Activated naive CD8-positive, alpha-beta T cell treated with anti-CD3 and anti-CD28 coated beads, Interleukin-2, amount 50 U/mL, for 16 hours (primary cell): ENCODE data around the gene ANTXRL.
A peak's percentile ranks its signal among the peaks of the same experiment; 100 is the strongest.
"Not testable (repeated sequence)": the region's sequence is repeated elsewhere in the genome, so short reads cannot be mapped to it uniquely, and the experiment has no call there.

ENCODE experiments used
- DNase-seq: peaks from one replicate; pipeline ENCODE4 v3.0.0-alpha.2; 2020; ENCODE audit warnings: low read depth, low spot score

ANTXRL gene

GRCh38 chr10:46273506-46274477 lies 13.0 kb upstream of the ANTXRL start:
- no peak for DNase-seq

GRCh38 chr10:46277840-46278239 lies 9.0 kb upstream of the ANTXRL start:
- no peak for DNase-seq

DNA sequence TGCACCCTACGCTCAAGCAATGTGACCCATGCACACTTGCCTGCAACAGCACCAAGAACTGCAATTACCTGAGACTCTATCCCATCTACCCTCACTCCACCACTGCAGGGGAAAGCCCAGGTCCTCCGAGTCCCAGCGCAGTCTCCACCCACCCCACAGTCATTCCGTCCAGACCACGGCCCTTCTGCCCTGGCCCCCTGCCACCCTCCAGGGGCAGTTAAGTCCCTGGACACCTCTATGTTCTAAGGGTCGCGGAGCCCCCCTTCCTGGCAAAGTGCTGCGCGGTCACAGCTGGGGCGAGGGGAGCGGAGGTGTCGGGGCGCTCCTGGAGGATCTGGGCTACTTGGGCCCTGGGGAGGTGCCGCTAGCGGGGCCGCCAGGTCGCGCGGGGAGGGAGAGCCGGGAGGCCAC lies 4.4 kb upstream of the ANTXRL start:
- not testable (repeated sequence) for DNase-seq

GRCh38 chr10:46282842-46283574 lies 3.8 kb upstream of the ANTXRL start:
- no peak for DNase-seq

DNA sequence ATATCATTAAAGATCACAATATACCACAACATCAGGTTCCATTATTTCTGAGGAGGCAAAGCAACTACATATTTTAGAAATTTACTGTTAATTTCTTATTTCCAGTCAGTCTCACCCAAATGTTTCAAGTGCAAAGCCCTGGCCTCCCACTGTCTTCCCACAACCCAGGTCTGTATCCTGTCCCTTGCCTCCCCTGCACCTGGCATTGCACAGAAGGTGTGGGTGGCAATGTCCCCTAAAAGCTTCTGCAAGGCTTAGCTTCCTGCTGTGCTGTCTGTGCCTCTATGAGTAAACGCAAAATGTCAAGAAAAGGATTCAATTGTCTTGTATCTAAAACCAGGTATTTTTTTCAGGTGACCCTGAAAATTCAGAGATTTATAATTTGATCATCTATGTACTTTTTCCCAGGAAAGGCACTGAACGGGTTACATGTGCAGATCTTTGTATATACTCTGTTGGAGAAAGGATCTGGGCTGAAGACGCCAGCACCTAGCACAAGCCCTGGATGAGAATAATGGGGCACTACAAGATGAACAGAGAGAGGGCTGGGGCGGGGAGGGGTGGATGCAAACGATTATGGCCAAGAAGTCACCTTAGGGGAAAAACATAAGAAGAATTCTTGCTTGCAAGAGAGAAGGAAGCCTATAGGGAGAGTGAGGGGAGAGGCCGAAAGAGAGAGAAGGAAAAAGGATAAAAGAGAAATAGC lies 3.1 kb upstream of the ANTXRL start:
- no peak for DNase-seq

- peak; percentile 56 for DNase-seq
Measured at GRCh38 chr10:46284286-46285229, 2.2 kb upstream of the ANTXRL start.

DNA sequence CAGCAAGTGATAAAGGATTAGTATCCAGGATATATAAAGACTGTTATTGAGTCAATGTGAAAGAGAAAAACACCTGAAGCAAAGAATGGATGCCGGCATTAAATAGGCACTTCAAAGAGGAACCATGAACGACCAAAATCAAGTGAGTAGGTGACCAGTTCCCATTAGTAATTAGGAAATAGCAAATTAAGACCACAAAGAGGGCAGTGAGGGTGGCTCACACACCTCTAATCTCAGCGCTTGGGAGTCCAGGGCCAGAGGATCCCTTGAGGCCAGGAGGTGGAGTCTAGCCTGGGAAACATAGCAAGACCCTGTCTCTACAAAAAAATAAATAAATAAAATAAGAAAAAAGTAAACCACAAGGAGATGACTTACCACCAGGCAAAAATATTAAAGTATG lies 1.5 kb upstream of the ANTXRL start:
- no peak for DNase-seq

GRCh38 chr10:46285966-46286620 lies 704 bp upstream of the ANTXRL start:
- DNase-seq = no peak

GRCh38 chr10:46287846-46288477 lies 1.2 kb downstream of the ANTXRL start:
- DNase-seq = no peak

- no peak for DNase-seq
Measured at GRCh38 chr10:46288601-46289206, 1.9 kb downstream of the ANTXRL start.

DNA sequence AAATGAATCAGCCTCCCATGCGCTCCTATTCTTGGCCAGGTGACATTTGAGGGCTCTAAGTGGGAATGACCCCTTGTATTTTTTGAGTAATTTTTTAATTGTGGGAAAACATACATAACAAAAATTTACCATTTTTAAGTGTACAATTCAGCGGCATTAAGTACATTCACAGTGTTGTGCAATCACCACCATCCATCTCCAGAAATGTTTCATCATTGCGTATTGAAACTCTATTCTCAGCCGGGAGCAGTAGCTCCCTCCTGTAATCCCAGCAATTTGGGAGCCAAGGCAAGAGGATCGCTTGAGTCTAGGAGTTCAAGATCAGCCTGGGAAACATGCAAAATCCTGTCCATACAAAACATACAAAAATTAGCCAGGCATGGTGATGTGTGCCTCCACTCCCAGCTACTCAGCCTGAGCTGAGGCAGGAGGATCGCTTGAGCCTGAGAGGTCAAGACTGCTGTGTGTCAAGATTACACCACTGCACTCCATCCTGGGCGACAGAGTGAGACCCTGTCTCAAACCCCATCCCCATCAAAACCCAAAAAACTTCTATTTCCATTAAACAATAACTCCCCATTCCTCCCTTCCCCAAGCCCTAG lies 2.5 kb downstream of the ANTXRL start:
- DNase-seq = no peak

GRCh38 chr10:46290101-46290886 lies 3.5 kb downstream of the ANTXRL start:
- DNase-seq = no peak

- DNase-seq = no peak
Measured at GRCh38 chr10:46291817-46292572, 5.2 kb downstream of the ANTXRL start.

- DNase-seq = no peak
Measured at GRCh38 chr10:46292573-46293023, 5.8 kb downstream of the ANTXRL start.

DNA sequence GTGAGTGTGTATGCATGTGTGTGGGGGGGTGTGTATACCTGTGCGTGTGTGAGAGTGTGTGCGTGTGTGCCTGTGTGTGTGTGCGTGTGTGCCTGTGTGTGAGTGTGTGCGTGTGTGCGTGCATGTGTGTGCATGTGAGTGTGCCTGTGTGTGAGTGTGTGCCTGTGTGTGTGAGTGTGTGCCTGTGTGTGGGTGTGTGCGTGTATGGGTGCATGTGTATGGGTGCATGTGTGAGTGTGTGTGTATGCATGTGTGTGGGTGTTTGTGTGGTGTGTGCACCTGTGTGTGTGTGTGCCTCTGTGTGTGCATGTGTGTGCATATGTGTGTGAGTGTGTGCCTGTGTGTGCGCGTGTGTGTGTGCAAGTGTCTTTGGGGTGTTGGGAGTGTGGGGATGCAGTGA lies 6.4 kb downstream of the ANTXRL start:
- no peak for DNase-seq

- DNase-seq = no peak
Measured at GRCh38 chr10:46293832-46294640, 7.2 kb downstream of the ANTXRL start.
